Spleen (tissue), 11 donors: Measurements from ENCODE around the gene DTNBP1. TPM values are rescaled to one million over a fixed set of nuclear protein-coding genes. Genes with fewer than 3 reads are reported as not detected.

Experiments used
- DNase-seq: peaks from one replicate; pipeline ENCODE4 v3.0.0-alpha.2; 2020
- H3K27ac ChIP-seq, 8 donors: fragments of 200-600 bp; sonication (generic) in 7 of 8; 1 replicate in 4 of 8; 2 replicates in 4 of 8; pipeline versions ENCODE4 v1.5.0 to v1.8.0; 2016 to 2021; ENCODE audit warnings: inconsistent platforms in 4 of 8, mild to moderate bottlenecking in 4 of 8, moderate library complexity in 1 of 8
- H3K27me3 ChIP-seq, 7 donors: fragments of 200-600 bp; sonication (generic) in 6 of 7; replicated peaks in 1 of 7; 1 replicate in 4 of 7; 2 replicates in 3 of 7; pipeline versions ENCODE4 v1.5.0 to v1.8.0; 2016 to 2021; ENCODE audit warnings: inconsistent platforms in 3 of 7, mild to moderate bottlenecking in 1 of 7
- H3K36me3 ChIP-seq, 6 donors: fragments of 200-600 bp; sonication (generic) in 5 of 6; 1 replicate in 4 of 6; 2 replicates in 2 of 6; pipeline versions ENCODE4 v1.5.0 to v1.8.0; 2016 to 2021; ENCODE audit warnings: inconsistent platforms in 2 of 6
- H3K4me1 ChIP-seq, 6 donors: fragments of 200-600 bp; sonication (generic) in 5 of 6; 1 replicate in 3 of 6; 2 replicates in 3 of 6; pipeline versions ENCODE4 v1.5.0 to v1.8.0; 2016 to 2021; ENCODE audit warnings: inconsistent platforms in 3 of 6
- H3K4me3 ChIP-seq, 8 donors: fragments of 200-600 bp; sonication (generic) in 7 of 8; 1 replicate in 4 of 8; 2 replicates in 4 of 8; pipeline versions ENCODE4 v1.5.0 to v1.8.0; 2016 to 2021; ENCODE audit warnings: inconsistent platforms in 4 of 8, mild to moderate bottlenecking in 4 of 8, moderate library complexity in 2 of 8
- H3K9me3 ChIP-seq, 8 donors: fragments of 200-600 bp; sonication (generic) in 7 of 8; 1 replicate in 4 of 8; 2 replicates in 4 of 8; pipeline versions ENCODE4 v1.5.0 to v1.8.0; 2016 to 2021; ENCODE audit warnings: inconsistent platforms in 4 of 8
- CTCF ChIP-seq, 11 experiments: fragments of 200-600 bp in 7 of 11; fragments of 450-650 bp in 4 of 11; sonication (generic) in 4 of 11; IDR thresholded peaks in 8 of 11; conservative IDR thresholded peaks in 3 of 11; 1 replicate in 7 of 11; 2 replicates in 4 of 11; pipeline versions ENCODE4 v1.4.0 to v1.8.0; 2016 to 2021; ENCODE audit warnings: antibody characterized with exemption in 11 of 11, inconsistent platforms in 4 of 11, mild to moderate bottlenecking in 1 of 11
- POLR2A ChIP-seq, 3 donors: fragments of 450-650 bp; IDR thresholded peaks; one replicate each; pipeline ENCODE4 v1.5.1; 2017; ENCODE audit warnings: antibody characterized with exemption in 3 of 3, mild to moderate bottlenecking in 1 of 3
- POLR2AphosphoS5 ChIP-seq, 3 donors: sonication (generic); formaldehyde crosslinking; IDR thresholded peaks; one replicate each; pipeline ENCODE4 v1.5.1; 2017; ENCODE audit warnings: antibody characterized with exemption in 3 of 3
- WGBS, 5 donors: extraction: QIAGEN DNeasy Blood & Tissue Kit in 3 of 5; methylation state at CpG; one replicate each; pipeline versions ENCODE4 v1.1.5 to v1.1.7; 2013 to 2018; 5-methylcytosine and 5-hydroxymethylcytosine counted together
- intact Hi-C: fragments of 100-400 bp; cut with DNase I; formaldehyde crosslinking; loops from one replicate; pipeline ENCODE4 v1.15.0; 2023; ENCODE audit warnings: low total_unique reads
- polyA plus RNA-seq, 3 donors: library from polyadenylated mRNA; stranded (reverse); fragments of 200-250 nt; gene quantifications; one replicate each; pipeline ENCODE4 v1.2.1, GENCODE V29; 2013
- total RNA-seq, 7 donors: library from RNA; depleted of rRNA in 3 of 7; stranded (reverse); fragments of >200 nt in 3 of 7; fragmentation: NEBNext Ultra II Directional in 4 of 7; extraction: Animal tissue kit (Norgen Biotek cat#: 25700) in 4 of 7; gene quantifications; one replicate each; pipeline versions ENCODE4 v1.1.0 to v1.2.1, GENCODE V29; 2016 to 2021
- donor health status: healthy with polysubstance abuse.
- donor health status: DM: no; HTN: no; CAD: no; lungs with moderate emphysema.
- donor health status: DM: no; HTN: no; CAD: no.
- donor health status: Bipolar disorder and iron deficiency.
- donor health status: healthy.
- donor health status: DM: no; HTN: no; CAD: no.
- donor health status: DM: yes; HTN: yes; CAD: no.

The DTNBP1 gene
- total and polyA plus RNA-seq, 10 donors = 14.2 to 42.2 (median 32.3) TPM

GRCh38 chr6:15581751-15582150 is 81.1 kb downstream of the DTNBP1 start:
- TF ChIP-seq POLR2AphosphoS5 (IDR thresholded peaks at IDR 0.05) = no peak
- TF ChIP-seq CTCF (IDR thresholded peaks at IDR 0.05 in 8 of 11, conservative IDR thresholded peaks at IDR 0.05 in 3 of 11) = no peak
- no peak for TF ChIP-seq POLR2A (IDR thresholded peaks at IDR 0.05)
- no peak overlapping the region for H3K4me3 ChIP-seq
- H3K27ac ChIP-seq = no peak overlapping the region
- intact Hi-C loops = no loop called here
- no peaks in the 10 kb centered on the region for H3K36me3 ChIP-seq
- H3K9me3 ChIP-seq = no peaks in the 10 kb centered on the region
- no peaks in the 10 kb centered on the region for H3K27me3 ChIP-seq
- no peak for DNase-seq
- WGBS, 5 donors = 96 to 98% (median 98%) methylated on average over 4 of the region's 4 CpGs
- H3K4me1 ChIP-seq = peaks cover 0 to 32% (median 0%) of the 10 kb centered on the region in 6 donors

- Histone ChIP-seq H3K9me3 (no peaks in the 10 kb centered on the region), H3K4me1 (peaks cover 0 to 38% (median 3%) of the 10 kb centered on the region in 6 donors), H3K36me3 (no peaks in the 10 kb centered on the region), H3K4me3 (no peak overlapping the region), H3K27me3 (no peaks in the 10 kb centered on the region), H3K27ac (peak overlapping the region in 1 of 8 donors; percentile 26)
- intact Hi-C loops = no loop called here
- DNase-seq = no peak
- 70 to 89% (median 82%) methylated on average over 2 of the region's 2 CpGs for WGBS, 5 donors
- no peak for TF ChIP-seq POLR2A (IDR thresholded peaks at IDR 0.05)
- no peak for TF ChIP-seq CTCF (IDR thresholded peaks at IDR 0.05 in 8 of 11, conservative IDR thresholded peaks at IDR 0.05 in 3 of 11)
- no peak for TF ChIP-seq POLR2AphosphoS5 (IDR thresholded peaks at IDR 0.05)
Measured at GRCh38 chr6:15580326-15580725, 82.5 kb downstream of the DTNBP1 start.

GRCh38 chr6:15578716-15579391 is 84.0 kb downstream of the DTNBP1 start:
- peaks cover 0 to 49% (median 8%) of the 10 kb centered on the region in 6 donors for H3K4me1 ChIP-seq
- H3K4me3 ChIP-seq = no peak overlapping the region
- TF ChIP-seq POLR2AphosphoS5 (IDR thresholded peaks at IDR 0.05) (no peak), CTCF (IDR thresholded peaks at IDR 0.05 in 8 of 11, conservative IDR thresholded peaks at IDR 0.05 in 3 of 11) (no peak), POLR2A (IDR thresholded peaks at IDR 0.05) (no peak)
- no peak for DNase-seq
- H3K9me3 ChIP-seq = no peaks in the 10 kb centered on the region
- H3K27ac ChIP-seq = no peak overlapping the region
- intact Hi-C loops = no loop called here
- 90 to 99% (median 96%) methylated on average over 3 of the region's 3 CpGs for WGBS, 5 donors
- H3K36me3 ChIP-seq = peaks cover 0 to 5% (median 0%) of the 10 kb centered on the region in 6 donors
- no peaks in the 10 kb centered on the region for H3K27me3 ChIP-seq

GRCh38 chr6:15577550-15578171 is 85.2 kb downstream of the DTNBP1 start:
- DNase-seq = no peak
- Histone ChIP-seq H3K27ac (no peak overlapping the region), H3K4me1 (peaks cover 0 to 51% (median 8%) of the 10 kb centered on the region in 6 donors), H3K36me3 (peaks cover 0 to 13% (median 0%) of the 10 kb centered on the region in 6 donors), H3K4me3 (no peak overlapping the region), H3K9me3 (no peaks in the 10 kb centered on the region), H3K27me3 (no peaks in the 10 kb centered on the region)
- 91 to 96% (median 94%) methylated on average over 7 of the region's 7 CpGs for WGBS, 5 donors
- intact Hi-C loops = no loop called here
- TF ChIP-seq CTCF (IDR thresholded peaks at IDR 0.05 in 8 of 11, conservative IDR thresholded peaks at IDR 0.05 in 3 of 11) (no peak), POLR2A (IDR thresholded peaks at IDR 0.05) (no peak), POLR2AphosphoS5 (IDR thresholded peaks at IDR 0.05) (no peak)
